Naive B cell (primary cell): ENCODE data around the gene SLC12A9. TPM values are rescaled to one million over a fixed set of nuclear protein-coding genes. Genes with fewer than 3 reads are reported as not detected.

Experiments used
- ATAC-seq, 2 donors: fragments of 150-1000 bp; cut with Tn5 transposase; 2 replicates each; pipeline ENCODE4 v1.10.0; 2021; ENCODE audit warnings: low read depth in 2 of 2, mild to moderate bottlenecking in 2 of 2, moderate library complexity in 2 of 2
- DNase-seq: peaks from one replicate; pipeline ENCODE4 v3.0.0; 2022
- H3K27ac Mint-ChIP-seq, 6 donors: one replicate each; pipeline ENCODE4 v1.8.0; 2020 to 2022; ENCODE audit warnings: mild to moderate bottlenecking in 6 of 6, mixed read lengths in 6 of 6, moderate library complexity in 5 of 6, inconsistent platforms in 2 of 6
- H3K27me3 Mint-ChIP-seq, 3 donors: one replicate each; pipeline ENCODE4 v1.8.0; 2021 to 2022; ENCODE audit warnings: mixed read lengths in 3 of 3, mild to moderate bottlenecking in 1 of 3
- H3K36me3 Mint-ChIP-seq, 2 donors: one replicate each; pipeline ENCODE4 v1.8.0; 2020 to 2022; ENCODE audit warnings: mixed read lengths in 2 of 2, inconsistent platforms in 1 of 2, mild to moderate bottlenecking in 1 of 2
- H3K4me1 Mint-ChIP-seq, 3 donors: one replicate each; pipeline ENCODE4 v1.8.0; 2020 to 2022; ENCODE audit warnings: mixed read lengths in 3 of 3, inconsistent platforms in 1 of 3, mild to moderate bottlenecking in 1 of 3, moderate library complexity in 1 of 3
- H3K4me3 Mint-ChIP-seq, 8 donors: one replicate each; pipeline ENCODE4 v1.8.0; 2020 to 2022; ENCODE audit warnings: mild to moderate bottlenecking in 8 of 8, mixed read lengths in 8 of 8, moderate library complexity in 8 of 8, inconsistent platforms in 2 of 8
- H3K9me3 Mint-ChIP-seq, 7 donors: one replicate each; pipeline ENCODE4 v1.8.0; 2020 to 2022; ENCODE audit warnings: mixed read lengths in 7 of 7, mild to moderate bottlenecking in 5 of 7, inconsistent platforms in 2 of 7, moderate library complexity in 1 of 7
- polyA plus RNA-seq, 6 donors: library from polyadenylated mRNA; unstranded; fragments of 300-500 nt; fragmentation: Illumina TruSeq; gene quantifications; one replicate each; pipeline ENCODE4 v1.2.3, GENCODE V29; 2021; ENCODE audit warnings: low read depth in 6 of 6

Gene SLC12A9
- polyA plus RNA-seq, 6 donors from 2014 or later = 7.8 to 13.1 (median 11.5) TPM

- H3K4me1 Mint-ChIP-seq = no peaks in the 10 kb centered on the region
- H3K36me3 Mint-ChIP-seq = peaks cover 0 to 4% of the 10 kb centered on the region in 2 donors
- no peaks in the 10 kb centered on the region for H3K9me3 Mint-ChIP-seq
- no peak overlapping the region for H3K4me3 Mint-ChIP-seq
- peaks cover 0 to 5% (median 4%) of the 10 kb centered on the region in 3 donors for H3K27me3 Mint-ChIP-seq
- H3K27ac Mint-ChIP-seq = no peak overlapping the region
- no peak for ATAC-seq
- DNase-seq = no peak
These were observed 33.7 kb upstream of the SLC12A9 start for GRCh38 chr7:100818825-100819224.

DNA sequence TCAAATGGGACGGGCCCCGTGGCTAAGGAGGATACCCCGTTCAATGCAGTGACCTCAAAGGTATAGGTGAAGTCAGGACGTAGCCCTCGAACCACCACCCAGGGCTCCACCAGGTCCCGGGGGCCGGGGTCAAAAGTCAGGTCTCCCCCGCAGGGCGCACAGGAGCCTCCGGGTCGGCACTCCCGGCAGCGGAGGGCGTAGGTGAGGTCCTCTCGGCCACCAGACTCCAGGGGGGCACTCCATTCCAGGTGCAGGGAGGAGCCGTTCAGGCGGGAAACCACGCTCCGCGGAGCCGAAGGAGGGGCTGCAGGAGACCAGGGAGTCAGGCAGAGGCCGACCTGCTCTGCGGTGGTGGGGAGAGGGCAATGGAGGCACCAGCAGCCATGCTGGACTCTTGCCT is 32.9 kb upstream of the SLC12A9 start:
- Mint-ChIP-seq H3K27me3 (peaks cover 0 to 12% (median 12%) of the 10 kb centered on the region in 3 donors), H3K9me3 (no peaks in the 10 kb centered on the region), H3K27ac (no peak overlapping the region), H3K4me1 (no peaks in the 10 kb centered on the region), H3K36me3 (peaks cover 0 to 4% of the 10 kb centered on the region in 2 donors), H3K4me3 (no peak overlapping the region)
- no peak for ATAC-seq
- DNase-seq = no peak

DNA sequence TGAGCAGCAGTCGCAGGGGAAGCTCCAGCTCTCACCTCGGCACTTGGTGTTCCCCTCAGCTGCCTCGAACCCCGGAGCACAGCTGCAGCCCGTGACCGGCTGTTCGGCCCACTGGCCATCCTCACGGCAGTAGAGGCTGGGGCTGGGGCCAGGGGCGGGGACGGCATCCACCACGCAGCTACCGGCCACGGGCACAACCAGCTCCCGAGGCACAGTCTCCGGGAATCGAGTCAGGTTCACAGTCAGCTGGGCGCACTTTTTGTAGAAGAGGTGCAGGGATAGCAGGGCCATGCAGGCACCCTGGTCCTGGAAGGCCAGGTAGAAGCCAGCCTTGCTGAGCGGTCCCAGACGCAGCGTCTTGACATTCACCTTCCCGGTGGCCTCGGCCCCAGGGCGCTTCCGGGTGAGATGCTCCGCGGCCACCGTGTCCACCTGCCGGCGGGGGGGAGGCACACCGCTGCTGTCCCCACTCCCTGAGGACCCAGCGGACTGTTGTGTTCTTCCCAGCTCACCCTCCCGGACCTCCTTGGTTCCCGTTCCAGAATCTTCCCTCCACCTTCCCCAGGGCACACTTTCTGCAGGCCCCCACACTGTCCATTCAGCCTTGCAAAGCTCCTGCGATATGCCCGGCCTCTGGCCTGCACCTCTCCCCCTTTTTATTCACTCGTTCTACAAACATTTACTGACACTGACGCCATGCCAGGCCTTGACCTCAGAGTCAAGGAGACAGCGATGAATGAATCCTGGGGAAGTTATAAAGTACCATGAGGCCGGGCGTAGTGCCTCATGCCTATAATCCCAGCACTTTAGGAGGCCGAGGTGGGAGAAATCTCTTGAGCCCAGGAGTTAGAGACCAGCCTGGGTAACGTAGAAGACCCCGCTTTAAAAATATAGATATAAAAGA is 30.0 kb upstream of the SLC12A9 start:
- no peaks in the 10 kb centered on the region for H3K9me3 Mint-ChIP-seq
- H3K27ac Mint-ChIP-seq = no peak overlapping the region
- H3K4me3 Mint-ChIP-seq = no peak overlapping the region
- H3K27me3 Mint-ChIP-seq = peaks cover 14 to 38% (median 35%) of the 10 kb centered on the region in 3 donors
- H3K4me1 Mint-ChIP-seq = peaks cover 14 to 17% (median 16%) of the 10 kb centered on the region in 3 donors
- DNase-seq = no peak
- H3K36me3 Mint-ChIP-seq = peaks cover 4 to 17% of the 10 kb centered on the region in 2 donors
- no peak for ATAC-seq

GRCh38 chr7:100823140-100823525 is 29.4 kb upstream of the SLC12A9 start:
- DNase-seq (no peak), ATAC-seq (no peak)
- H3K27me3 Mint-ChIP-seq = peaks cover 20 to 45% (median 41%) of the 10 kb centered on the region in 3 donors
- peaks cover 4 to 17% of the 10 kb centered on the region in 2 donors for H3K36me3 Mint-ChIP-seq
- H3K4me1 Mint-ChIP-seq = peaks cover 19 to 23% (median 22%) of the 10 kb centered on the region in 3 donors
- H3K27ac Mint-ChIP-seq = no peak overlapping the region
- H3K4me3 Mint-ChIP-seq = no peak overlapping the region
- no peaks in the 10 kb centered on the region for H3K9me3 Mint-ChIP-seq

GRCh38 chr7:100823534-100823933 is 29.0 kb upstream of the SLC12A9 start:
- peaks cover 20 to 49% (median 45%) of the 10 kb centered on the region in 3 donors for H3K27me3 Mint-ChIP-seq
- H3K36me3 Mint-ChIP-seq = peaks cover 4 to 17% of the 10 kb centered on the region in 2 donors
- no peak overlapping the region for H3K4me3 Mint-ChIP-seq
- peaks cover 21 to 26% (median 25%) of the 10 kb centered on the region in 3 donors for H3K4me1 Mint-ChIP-seq
- no peak for DNase-seq
- no peak for ATAC-seq
- H3K9me3 Mint-ChIP-seq = no peaks in the 10 kb centered on the region
- no peak overlapping the region for H3K27ac Mint-ChIP-seq

- Mint-ChIP-seq H3K27ac (no peak overlapping the region), H3K4me3 (no peak overlapping the region), H3K27me3 (peaks cover 20 to 60% (median 56%) of the 10 kb centered on the region in 3 donors), H3K36me3 (peaks cover 4 to 17% of the 10 kb centered on the region in 2 donors), H3K4me1 (peaks cover 23 to 30% (median 28%) of the 10 kb centered on the region in 3 donors), H3K9me3 (no peaks in the 10 kb centered on the region)
- ATAC-seq (no peak), DNase-seq (no peak)
These were observed 27.9 kb upstream of the SLC12A9 start for GRCh38 chr7:100824499-100825214.

GRCh38 chr7:100825215-100825671 is 27.3 kb upstream of the SLC12A9 start:
- Mint-ChIP-seq H3K9me3 (no peaks in the 10 kb centered on the region), H3K27me3 (peaks cover 21 to 66% (median 58%) of the 10 kb centered on the region in 3 donors), H3K4me3 (peak overlapping the region in 2 of 8 donors; percentile 16 to 59), H3K27ac (no peak overlapping the region), H3K36me3 (peaks cover 4 to 17% of the 10 kb centered on the region in 2 donors), H3K4me1 (peaks cover 23 to 30% (median 28%) of the 10 kb centered on the region in 3 donors)
- DNase-seq = no peak
- no peak for ATAC-seq

DNA sequence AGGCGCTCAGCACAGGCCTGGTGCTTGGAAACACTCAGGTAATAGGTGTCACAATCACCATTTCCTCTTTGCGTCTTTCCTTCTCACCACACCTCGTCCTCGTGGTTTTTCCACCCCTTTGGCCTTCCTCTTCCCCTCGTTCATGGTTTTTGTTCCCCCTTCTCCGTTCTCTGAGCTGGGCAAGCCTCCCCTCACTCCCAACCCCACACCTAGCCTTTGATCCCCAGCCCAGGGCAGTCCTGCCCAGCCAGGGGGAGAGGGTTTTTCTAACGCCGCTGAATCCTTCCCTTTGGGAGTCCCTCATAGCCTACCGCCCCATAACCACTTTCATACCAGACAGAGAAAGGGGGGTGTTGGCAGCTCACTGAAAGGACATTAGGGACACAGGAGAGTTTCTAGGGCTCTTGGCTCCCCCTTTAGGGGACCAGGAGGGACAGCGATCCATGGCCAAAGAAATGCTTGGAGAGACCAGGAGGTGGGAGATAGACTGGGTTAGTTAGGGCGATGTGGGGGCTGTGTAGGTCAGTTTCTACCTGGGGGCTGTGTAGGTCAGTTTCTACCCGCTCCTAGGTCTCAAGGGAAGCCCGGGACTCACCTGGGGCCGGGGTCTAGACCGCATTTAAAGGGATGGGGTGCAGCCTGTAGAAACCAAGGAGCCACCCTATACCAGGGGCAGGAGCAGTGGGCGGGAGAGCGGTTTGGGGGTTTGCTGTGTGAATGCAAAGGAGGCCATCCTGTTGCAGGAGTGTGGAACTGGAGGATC is 26.6 kb upstream of the SLC12A9 start:
- H3K4me1 Mint-ChIP-seq = peaks cover 23 to 30% (median 28%) of the 10 kb centered on the region in 3 donors
- H3K36me3 Mint-ChIP-seq = peaks cover 0 to 17% of the 10 kb centered on the region in 2 donors
- H3K9me3 Mint-ChIP-seq = no peaks in the 10 kb centered on the region
- H3K4me3 Mint-ChIP-seq = peak overlapping the region; percentile 62 to 83 (median 78)
- H3K27me3 Mint-ChIP-seq = peaks cover 24 to 70% (median 58%) of the 10 kb centered on the region in 3 donors
- peak overlapping the region in 1 of 6 donors; percentile 56 for H3K27ac Mint-ChIP-seq
- no peak for DNase-seq
- ATAC-seq = no peak

- peaks cover 24 to 70% (median 58%) of the 10 kb centered on the region in 3 donors for H3K27me3 Mint-ChIP-seq
- H3K4me3 Mint-ChIP-seq = peak overlapping the region; percentile 62 to 83 (median 78)
- H3K36me3 Mint-ChIP-seq = peaks cover 0 to 17% of the 10 kb centered on the region in 2 donors
- ATAC-seq = peak; percentile 51 to 62
- DNase-seq = no peak
- peak overlapping the region in 1 of 6 donors; percentile 56 for H3K27ac Mint-ChIP-seq
- H3K9me3 Mint-ChIP-seq = no peaks in the 10 kb centered on the region
- peaks cover 23 to 30% (median 28%) of the 10 kb centered on the region in 3 donors for H3K4me1 Mint-ChIP-seq
These were observed 25.8 kb upstream of the SLC12A9 start for GRCh38 chr7:100826514-100827329.

- ATAC-seq = peak; percentile 31 to 42
- DNase-seq = no peak
- peaks cover 23 to 30% (median 28%) of the 10 kb centered on the region in 3 donors for H3K4me1 Mint-ChIP-seq
These were observed 24.9 kb upstream of the SLC12A9 start, which contains the start of gene EPHB4 for GRCh38 chr7:100827330-100828226. TSS of gene EPHB4 (minus strand) at chr7:100827523. CDS start at chr7:100827030, 493 bp downstream.

GRCh38 chr7:100829150-100829716 is 23.3 kb upstream of the SLC12A9 start:
- Mint-ChIP-seq H3K4me1 (peaks cover 23 to 30% (median 28%) of the 10 kb centered on the region in 3 donors), H3K27me3 (peaks cover 24 to 66% (median 50%) of the 10 kb centered on the region in 3 donors), H3K27ac (no peak overlapping the region), H3K36me3 (peaks cover 0 to 17% of the 10 kb centered on the region in 2 donors), H3K9me3 (no peaks in the 10 kb centered on the region), H3K4me3 (peak overlapping the region in 5 of 8 donors; percentile 14 to 60 (median 28))
- DNase-seq (no peak), ATAC-seq (no peak)

More at GRCh38 chr7:100827330-100828226, 24.9 kb upstream of the SLC12A9 start, which contains the start of gene EPHB4:
- Mint-ChIP-seq H3K27me3 (peaks cover 24 to 70% (median 58%) of the 10 kb centered on the region in 3 donors), H3K27ac (peak within 1 kb of the TSS in 2 of 6 donors; percentile 42 to 74), H3K36me3 (peaks cover 0 to 17% of the 10 kb centered on the region in 2 donors), H3K9me3 (no peaks in the 10 kb centered on the region), H3K4me3 (peak within 1 kb of the TSS; percentile 71 to 89 (median 83))
